ENCODE measurements around the gene PRX.

DNA sequence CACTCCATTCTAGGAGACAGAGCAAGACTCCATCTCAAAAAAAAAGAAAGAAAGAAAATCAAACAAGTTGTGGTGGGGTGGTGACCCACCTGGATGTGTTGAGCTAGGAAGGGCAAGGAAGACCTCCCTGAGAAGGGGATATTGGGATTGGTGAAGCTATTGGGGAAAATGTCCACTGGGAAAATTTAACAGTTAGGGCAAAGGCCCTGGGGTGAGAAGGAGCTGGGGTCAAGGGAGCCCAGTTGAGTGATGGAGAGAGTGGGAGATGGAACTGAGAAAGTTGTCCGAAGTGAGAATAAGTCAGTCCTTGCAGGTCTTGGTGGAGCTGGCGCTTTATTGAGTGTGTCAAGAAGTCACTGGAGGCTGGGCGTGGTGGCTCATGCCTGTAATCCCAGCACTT, 25.1 kb upstream of the PRX start:
- TF ChIP-seq, protein P1, sequence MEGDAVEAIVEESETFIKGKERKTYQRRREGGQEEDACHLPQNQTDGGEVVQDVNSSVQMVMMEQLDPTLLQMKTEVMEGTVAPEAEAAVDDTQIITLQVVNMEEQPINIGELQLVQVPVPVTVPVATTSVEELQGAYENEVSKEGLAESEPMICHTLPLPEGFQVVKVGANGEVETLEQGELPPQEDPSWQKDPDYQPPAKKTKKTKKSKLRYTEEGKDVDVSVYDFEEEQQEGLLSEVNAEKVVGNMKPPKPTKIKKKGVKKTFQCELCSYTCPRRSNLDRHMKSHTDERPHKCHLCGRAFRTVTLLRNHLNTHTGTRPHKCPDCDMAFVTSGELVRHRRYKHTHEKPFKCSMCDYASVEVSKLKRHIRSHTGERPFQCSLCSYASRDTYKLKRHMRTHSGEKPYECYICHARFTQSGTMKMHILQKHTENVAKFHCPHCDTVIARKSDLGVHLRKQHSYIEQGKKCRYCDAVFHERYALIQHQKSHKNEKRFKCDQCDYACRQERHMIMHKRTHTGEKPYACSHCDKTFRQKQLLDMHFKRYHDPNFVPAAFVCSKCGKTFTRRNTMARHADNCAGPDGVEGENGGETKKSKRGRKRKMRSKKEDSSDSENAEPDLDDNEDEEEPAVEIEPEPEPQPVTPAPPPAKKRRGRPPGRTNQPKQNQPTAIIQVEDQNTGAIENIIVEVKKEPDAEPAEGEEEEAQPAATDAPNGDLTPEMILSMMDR (conservative IDR thresholded peaks at IDR 0.05; ENCODE audit: low read depth, low read length): no peak
- TF ChIP-seq, protein P2, sequence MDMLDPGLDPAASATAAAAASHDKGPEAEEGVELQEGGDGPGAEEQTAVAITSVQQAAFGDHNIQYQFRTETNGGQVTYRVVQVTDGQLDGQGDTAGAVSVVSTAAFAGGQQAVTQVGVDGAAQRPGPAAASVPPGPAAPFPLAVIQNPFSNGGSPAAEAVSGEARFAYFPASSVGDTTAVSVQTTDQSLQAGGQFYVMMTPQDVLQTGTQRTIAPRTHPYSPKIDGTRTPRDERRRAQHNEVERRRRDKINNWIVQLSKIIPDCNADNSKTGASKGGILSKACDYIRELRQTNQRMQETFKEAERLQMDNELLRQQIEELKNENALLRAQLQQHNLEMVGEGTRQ (IDR thresholded peaks at IDR 0.05; ENCODE audit: low read depth, low read length): no peak
- TF ChIP-seq RAD21 (IDR thresholded peaks at IDR 0.05; ENCODE audit: low read length): no peak
- TF ChIP-seq RCOR1 (IDR thresholded peaks at IDR 0.05; ENCODE audit: insufficient replicate concordance, low read length): no peak
- TF ChIP-seq NFE2L2 (IDR thresholded peaks at IDR 0.05; ENCODE audit: low read depth, low read length): no peak
